GM19023 (cell line): Measurements from ENCODE around the gene GNAZ.
A peak's percentile ranks its signal among the peaks of the same experiment; 100 is the strongest.
"Not testable (repeated sequence)": the region's sequence is repeated elsewhere in the genome, so short reads cannot be mapped to it uniquely, and the experiment has no call there.

ENCODE experiments used
- ATAC-seq: cut with Tn5 transposase; IDR thresholded peaks from one replicate; pipeline ENCODE4 v1.9.1; 2021; ENCODE audit warnings: mild to moderate bottlenecking, moderate library complexity; ENCODE audit not compliant: unreplicated experiment

GNAZ gene

DNA sequence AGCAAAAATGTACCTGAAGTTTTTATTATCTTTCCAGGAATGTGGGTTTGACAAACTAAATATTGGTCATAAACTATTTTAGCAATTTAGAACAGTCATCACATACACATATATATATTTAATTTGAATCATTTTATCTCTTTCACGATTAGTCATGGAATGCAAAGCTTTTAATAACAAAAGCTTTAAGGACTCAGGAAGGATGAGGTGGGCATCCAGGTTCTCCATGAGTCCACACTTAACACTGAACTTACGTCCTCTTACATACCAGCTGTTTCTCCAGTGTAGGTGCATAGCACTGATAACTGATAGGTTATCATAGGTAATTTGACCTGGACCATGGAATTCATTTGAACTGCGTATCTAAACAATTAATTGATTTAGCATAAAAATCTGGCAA is 28.1 kb upstream of the GNAZ start:
- ATAC-seq = no peak

DNA sequence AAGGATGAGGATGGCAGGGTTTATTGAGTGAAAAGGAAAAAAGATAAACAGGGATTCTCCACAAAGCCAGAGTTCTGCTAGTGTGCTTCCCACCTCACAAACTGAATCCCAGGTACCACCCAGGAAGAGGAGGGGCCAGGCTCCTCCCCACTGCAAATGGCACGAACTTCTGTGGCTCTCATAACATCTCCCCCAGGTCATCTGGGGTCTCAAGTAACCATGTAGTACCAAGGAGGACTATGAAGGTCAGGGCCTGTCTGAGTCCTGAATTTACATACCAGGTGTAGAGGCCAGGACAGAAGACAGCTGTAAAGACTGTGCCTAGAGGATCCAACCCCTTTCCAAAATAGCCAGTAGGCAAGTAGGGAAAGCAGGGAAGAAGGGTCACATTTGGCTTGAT is 25.7 kb upstream of the GNAZ start:
- ATAC-seq = no peak

DNA sequence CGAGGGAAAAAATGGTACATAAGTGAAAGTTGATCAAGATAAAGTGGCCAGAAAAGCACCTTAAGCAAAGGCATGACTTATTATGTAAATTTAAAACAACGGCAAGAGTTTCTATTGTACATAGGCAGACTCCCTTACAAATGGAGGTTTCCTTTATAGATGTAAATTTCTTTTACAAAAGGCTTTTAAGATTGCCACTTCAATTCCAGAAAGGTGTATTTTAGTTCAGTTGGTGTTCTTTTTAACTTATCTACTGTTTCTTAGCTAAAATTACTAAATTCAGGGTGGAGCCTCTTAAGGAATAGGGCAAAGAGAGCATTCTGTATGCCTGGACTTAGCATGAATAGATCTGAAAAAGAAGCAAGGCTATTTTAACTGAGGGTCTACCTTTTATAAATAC is 24.9 kb upstream of the GNAZ start:
- ATAC-seq = no peak

DNA sequence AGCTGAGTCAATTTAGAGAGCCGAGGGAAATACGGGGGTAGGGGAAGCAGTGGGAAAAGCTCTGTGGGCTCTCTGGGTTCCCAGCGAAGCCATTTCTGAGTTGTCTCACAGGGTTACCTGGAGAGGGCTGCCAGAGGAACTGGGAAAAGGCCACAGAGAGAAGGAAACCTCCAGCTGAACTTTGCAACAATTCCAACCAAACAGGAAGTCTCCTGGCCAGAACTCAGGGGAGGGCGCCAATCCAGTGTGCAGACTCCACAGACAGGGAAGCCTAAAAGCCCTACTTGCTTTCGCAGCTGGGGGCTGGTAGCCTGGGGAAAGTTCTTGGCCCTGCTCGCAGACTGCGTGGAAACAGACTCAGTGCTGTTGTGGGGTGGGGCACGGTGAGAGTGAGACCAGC is 23.1 kb upstream of the GNAZ start:
- ATAC-seq = no peak

DNA sequence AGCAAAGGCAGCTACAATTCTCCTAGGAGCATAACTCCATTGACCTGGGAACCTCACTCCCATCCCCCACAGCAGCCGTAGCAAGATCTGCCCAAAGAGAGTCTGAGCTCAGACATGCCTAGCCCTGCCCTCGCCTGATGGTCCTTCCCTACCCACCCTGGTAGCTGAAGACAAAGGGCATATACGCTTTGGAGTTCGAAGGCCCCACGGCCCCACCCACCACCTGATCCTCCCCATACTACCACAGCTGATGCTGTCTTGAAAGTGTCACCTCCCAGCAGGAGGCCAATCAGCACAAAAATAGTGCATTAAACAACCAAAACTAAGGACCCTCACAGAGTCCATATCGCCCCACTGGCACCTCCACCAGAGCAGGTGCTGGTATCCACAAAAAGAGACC is 22.6 kb upstream of the GNAZ start:
- ATAC-seq = no peak

DNA sequence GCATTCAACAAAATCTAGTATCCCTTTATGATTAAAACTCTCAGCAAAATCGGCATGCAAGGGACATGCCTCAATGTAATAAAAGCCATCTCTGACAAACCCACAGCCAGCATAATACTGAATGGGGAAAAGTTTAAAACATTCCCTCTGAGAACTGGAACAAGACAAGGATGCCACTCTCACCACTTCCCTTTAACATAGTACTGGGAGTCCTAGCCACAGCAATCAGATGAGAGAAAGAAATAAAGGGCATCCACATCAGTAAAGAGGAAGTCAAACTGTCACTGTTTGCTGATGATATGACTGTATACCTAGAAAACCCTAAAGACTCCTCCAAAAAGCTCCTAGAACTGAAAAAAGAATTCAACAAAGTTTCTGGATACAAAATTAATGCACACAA is 19.8 kb upstream of the GNAZ start:
- not testable (repeated sequence) for ATAC-seq

DNA sequence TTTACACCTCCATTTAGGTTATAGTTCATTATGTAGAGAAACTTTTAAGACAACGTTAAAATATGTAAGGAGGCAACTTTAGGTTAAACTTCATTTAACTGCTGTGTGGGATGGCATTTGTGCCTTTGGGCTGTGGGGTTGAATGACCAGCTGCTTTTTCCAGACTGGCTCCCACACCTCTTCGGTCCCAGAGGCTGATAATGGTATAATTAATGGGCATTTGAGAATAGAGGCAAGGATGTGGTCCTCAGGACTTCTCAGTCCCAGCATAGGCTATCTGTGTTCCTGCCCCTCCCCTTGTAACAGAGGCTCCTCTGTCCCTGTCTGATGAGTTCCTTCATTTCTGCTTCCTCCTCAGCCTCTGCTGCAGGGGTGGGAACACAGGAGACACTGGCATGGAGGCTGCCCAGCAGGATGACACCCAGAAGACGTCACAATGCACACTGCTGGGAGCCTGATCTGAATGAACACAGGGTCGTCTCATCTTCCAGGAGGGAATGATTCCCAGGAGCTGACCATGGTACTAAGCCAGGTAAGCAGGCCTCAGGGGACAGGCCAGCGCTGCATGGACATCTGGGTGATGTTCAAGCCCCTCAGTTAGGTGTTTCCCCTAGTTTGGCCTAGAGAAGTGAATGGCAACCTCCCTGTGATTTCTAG is 17.1 kb upstream of the GNAZ start:
- ATAC-seq = no peak

DNA sequence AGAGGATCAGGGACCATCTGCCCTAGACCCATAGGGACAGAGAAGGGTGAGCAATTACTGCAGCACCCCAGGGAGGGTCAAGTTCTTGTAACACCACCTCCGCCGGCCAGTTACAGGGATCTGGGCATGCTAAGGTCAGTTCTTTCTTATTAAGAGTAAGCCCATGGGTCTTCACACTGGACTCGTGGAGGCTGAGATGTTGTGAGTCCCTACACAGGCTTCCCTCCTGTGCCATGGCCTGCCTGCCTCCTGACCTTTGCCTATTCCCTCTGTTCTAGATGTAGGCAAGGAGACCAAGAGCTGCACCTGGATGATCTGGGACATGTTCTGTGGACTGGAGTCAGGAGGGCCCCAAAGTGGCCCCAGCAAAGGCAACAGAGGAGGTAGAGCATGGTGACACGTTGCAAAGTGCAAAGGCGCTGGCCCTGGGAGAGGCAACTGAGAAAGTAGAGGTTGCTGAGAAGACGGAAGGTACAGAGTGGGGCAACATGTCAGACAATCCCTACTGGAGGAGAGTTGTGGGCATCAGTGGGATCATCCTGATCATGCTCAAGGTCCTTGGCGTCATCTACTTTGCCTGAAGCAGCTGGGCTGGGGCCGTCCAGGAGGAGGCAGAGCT is 16.3 kb upstream of the GNAZ start:
- ATAC-seq = peak; percentile 23

DNA sequence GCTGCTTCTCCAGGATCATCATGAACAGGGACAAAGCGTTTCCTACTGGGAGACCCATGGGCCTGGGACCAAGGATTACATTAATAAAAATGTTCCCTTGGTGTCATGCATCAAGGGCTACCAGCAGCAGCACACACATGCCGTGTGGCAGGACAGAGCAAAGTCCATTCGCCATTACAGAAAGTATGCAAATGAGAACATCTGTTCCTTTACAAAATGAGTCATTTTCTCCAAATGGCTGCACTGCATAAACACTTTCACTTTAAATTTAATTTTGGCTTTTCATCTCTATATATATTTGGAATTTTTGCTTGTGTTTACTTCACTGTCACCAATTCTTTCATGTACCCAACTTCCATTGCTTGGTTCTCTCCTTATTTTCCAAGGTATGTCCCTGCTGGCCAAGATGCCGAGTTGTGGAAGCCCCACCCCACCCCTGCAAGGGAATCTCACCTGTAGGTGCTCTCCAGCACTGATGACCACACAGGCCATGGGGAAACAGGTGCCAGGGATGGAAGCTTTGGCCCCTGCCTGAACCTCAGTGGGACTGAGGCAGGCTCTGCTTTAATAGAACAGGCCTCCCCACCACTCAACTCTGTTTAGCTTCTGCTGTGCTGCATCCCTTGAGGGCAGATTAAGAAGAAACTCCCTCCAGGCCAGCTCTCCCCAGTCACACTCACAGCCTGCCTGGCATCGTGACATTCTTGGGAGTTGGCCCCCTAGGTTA is 15.6 kb upstream of the GNAZ start:
- peak; percentile 72 for ATAC-seq

DNA sequence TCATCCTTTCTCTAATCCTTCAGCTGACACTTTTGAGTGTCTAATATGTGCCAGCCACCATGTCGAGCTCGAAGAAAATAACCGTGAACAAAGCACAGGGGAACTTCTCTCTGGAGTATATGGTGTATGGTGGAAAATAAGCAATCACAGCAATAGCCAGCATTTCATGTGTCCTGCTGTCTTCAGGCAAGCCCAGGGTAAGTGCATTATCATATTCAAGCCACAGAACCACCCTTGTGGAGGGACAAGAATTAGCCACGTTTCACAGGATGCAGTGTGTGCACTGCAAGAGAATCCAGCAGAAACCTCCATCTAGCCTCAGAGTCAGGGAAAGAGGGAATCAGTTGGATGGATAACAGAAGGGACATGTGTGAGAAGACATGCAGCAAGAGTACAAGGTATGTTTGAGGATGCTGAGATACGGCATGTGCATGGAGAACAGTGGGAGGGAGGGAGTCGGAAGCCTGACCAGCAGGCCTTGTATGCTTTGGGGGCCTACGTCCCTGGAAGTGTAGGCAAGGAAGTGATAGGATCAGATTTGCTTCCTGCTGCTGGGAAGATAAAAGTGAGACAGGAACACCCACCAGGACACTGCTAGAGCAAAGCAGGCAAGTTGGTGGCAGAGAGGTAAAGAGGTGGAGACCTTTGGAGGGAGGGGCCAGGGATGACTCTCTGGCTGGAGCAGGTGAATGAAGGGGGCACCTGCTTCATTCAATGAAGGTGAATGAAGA is 14.7 kb upstream of the GNAZ start:
- no peak for ATAC-seq

DNA sequence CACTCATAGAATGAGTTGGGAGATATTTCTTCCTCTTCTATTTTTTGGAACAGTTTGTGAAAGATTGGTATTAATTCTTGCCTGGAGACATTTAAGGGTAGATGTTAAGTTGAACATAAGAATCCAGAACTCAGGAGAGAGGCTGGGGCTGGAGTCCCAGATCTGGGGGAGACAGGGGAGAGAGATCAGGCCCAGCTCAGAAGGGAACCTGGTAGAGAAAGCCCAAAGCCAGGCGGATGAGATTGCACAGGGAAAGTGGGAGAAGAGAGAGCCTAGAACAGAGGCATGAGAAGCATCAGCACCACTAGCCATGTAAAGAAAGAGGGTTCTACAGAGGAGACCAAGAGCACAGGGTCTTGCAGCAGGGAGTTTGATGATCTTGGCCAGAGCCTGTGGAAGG is 13.0 kb upstream of the GNAZ start:
- no peak for ATAC-seq

DNA sequence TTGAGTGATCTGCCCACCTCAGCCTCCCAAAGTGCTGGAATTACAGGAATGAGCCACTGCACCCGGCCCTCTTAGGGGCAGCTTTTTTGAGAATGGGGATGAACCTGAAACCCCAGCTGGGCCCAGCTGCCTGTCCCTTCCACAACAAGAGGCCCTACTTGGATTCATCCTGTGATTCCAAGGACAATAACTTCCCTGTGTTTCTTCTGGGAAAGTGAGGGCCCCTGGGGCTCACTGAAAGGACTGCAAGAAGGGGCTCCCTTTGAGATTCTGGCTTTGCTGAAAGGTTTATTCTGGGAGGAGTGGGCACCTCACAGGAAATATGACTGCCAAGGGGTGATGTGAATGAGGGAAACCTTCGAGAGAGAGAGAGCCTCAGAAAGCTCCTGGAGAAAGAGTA is 12.3 kb upstream of the GNAZ start:
- ATAC-seq = no peak

DNA sequence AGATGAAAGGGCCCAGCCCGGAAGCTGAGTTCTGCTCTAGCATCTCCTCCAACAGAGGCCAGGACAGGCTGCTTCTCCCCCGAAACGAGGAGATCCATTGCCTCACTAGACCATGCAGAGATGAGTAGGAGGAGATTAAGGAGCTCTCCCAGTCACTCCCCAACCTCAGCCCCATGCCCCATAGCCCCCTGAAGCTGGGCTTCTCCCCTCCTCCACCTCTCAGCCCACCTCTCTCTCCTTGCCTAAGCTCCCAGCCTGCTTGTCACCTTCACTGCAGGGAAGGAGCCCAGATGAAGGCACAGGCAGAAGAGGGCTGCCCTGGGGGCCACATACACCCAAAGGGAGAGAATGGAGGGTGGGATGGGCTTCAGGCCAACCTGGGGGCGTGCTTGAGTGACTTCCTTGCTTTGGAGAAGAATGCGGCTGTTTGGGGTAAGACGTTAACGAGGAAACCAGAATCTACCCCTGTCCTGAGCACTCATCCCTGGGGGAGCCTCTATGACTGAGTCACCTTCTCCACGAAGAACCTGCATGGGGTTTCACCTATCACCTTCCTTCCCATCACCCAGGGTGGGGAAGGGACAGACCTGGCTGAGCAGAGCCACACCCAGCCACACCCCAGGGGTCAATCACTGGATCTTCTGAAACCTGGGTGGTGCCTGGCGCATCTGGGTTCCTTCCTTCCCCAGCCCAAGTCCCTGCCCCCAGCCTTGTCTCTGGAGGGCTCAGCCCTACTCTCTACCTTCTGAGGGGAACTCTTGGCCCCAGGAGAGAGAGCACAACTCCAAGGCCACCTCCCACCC is 11.6 kb upstream of the GNAZ start:
- no peak for ATAC-seq

DNA sequence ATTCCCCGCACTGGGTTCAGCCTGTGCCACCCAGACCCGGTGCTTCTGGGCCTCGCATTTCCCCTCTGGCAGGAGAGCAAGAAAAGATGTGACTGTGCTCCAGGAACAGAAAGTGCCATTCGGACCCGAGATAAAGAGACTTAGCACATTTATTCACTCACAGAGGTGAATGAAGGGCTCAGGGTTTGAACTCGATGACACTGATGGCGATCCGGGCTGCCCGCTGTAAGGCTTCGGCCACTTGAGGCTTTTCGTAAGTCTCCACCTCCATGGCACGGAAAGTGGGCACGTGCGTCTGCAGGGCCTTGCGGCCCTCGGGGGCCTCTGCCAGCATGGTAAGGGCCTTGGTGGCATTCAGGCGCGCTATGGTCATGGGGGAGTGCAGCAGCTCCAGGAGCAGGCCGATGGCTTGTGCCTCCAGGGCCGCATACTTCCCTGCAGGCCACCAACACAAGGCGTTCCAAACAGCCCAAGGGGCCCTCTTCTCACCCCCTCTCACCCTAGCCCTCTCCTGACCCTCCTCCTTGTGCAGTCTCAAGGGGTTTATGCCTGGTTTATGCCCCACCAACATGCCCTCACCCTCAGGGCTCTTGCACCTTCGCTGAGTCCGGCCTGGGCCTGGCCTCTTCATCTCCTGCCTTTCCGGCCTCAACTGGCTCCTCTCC is 10.9 kb upstream of the GNAZ start:
- no peak for ATAC-seq

DNA sequence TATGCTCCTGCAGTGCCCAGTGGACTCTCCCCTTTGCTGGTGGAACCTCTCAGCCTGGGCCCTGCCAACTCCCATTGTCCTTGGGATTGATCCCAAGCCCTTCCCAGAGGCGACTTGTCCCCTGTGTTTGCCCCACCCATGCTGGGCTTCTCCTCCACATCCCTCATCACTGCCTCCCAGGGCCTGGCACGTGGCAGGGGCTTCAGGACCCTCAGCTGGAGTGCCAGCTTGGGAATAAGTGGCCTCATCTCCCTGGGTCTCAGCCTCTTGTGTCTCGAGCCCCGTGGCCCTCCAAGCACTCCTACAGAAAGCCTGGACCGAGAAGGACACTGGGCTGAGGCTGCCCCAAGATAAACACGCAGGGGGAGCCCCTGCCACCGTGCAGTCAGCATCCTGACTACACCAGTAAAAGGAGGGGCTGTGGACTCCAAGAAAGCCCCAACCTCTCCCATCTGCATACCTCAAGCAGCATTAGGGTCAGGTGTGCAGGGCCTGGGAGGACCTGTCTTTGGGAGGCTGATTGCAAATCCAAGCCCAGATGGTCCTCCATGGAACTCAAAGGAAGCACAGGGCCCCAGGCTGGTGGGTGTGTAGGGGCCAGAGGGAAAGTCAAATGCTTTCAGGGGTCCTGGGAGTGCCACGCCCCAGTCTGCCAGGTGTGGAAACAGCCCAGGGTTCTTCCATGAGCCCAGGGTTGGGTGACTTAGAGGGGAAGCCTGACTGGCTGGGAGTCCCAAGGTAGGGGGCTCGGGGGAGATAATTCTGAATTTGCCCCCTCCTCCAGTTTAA is 9.5 kb upstream of the GNAZ start:
- ATAC-seq = no peak

DNA sequence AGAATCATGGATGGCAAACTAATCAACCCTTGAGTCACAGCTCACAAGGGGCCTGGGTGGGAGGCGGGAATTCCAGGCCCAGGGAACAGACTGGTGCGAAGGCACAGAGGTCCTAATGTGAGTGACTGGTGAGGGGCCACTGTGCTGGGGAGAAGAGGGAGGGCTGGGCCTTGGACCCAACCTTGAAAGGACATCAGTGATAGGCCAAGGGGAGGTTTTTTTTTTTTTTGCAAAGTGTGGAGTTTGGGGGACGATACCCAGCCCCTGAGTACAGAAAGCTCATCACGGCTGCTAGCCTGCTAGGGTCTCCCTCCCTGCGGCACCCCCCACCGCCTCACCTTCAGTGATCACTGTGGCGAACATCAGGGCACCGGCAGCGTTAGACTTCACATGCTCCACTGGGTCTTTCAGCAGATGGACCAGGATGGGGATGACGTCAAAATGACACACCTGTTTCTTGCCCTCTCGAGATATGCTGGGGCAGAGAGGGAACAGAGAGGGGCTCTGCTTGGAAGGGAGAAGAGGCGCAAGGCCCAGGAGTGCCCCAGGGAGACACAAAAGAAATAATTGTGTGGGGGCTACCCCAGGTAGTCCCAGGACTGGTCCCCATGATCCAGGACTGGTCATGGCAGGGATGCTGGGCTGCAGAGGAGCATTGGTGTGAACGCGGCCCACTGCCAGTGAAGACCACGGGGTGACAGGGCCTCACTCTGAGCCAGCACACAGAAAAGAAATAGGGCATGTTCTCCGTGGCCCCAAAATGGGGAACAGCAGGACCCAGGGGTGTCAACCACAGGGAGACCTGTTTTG is 8.6 kb upstream of the GNAZ start:
- no peak for ATAC-seq

DNA sequence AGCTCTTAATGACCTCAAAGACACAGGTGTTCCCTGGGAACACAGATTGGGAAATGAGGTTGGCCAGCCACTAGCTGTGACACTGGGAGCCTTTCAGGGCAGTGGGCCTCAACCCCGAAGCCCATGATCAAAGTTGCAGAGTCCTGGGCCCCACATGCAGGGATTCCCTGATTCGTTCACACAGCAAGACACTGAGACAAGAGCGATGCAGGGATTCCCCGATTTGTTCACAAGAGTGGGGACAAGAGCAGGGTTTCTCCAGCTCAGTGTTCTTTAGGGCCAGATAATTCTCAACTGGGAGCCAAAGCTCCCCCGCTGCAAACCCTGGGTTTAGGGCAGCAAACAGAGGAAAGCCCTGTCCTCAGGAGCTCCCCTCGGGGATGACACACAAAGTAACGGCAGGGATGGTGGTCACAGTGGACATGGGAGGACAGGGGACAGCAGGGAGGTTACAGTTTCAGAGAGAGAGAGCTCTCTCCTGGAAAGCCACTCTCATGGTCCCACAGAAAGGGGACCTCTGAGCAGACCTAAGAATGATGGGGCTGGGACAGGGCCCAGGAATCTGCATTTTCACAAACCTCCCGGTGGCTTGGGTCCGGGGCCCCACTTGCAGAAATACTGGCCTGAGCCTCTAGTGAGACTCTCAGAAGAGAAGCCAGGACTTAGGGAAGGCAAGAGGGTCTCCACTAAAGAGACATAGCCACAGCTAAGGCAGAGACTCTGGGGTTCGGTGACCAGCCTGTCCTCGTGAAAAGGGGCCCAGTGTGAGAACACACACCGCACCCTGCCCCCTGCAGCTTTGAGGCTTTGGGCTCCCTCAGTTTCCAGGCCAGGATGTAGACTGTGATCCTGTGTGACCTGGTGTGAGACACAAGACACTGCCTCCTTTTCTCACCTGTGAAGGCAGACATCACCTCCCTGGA is 7.4 kb upstream of the GNAZ start:
- no peak for ATAC-seq
